IPS DF 6.9 (cell line): Measurements from ENCODE around the gene C16orf54.
"Not testable (repeated sequence)": the region's sequence is repeated elsewhere in the genome, so short reads cannot be mapped to it uniquely, and the experiment has no call there.

Source experiments
- DNase-seq: peaks from one replicate; pipeline ENCODE4 v3.0.0-alpha.2; 2013; ENCODE audit warnings: low read depth, low spot score
- H3K27ac ChIP-seq: one replicate; pipeline ENCODE4 v1.5.1; 2013; ENCODE audit warnings: low read length, control low read depth
- H3K27me3 ChIP-seq: 2 replicates; pipeline ENCODE4 v1.6.1; 2013; ENCODE audit warnings: mild to moderate bottlenecking, low read length; ENCODE audit not compliant: control insufficient read depth, insufficient read depth
- H3K36me3 ChIP-seq: 2 replicates; pipeline ENCODE4 v1.6.1; 2013; ENCODE audit warnings: low read length; ENCODE audit not compliant: control insufficient read depth, insufficient read depth
- H3K4me1 ChIP-seq: 2 replicates; pipeline ENCODE4 v1.6.1; 2013; ENCODE audit warnings: low read length; ENCODE audit not compliant: control insufficient read depth, insufficient read depth
- H3K4me3 ChIP-seq: 2 replicates; pipeline ENCODE4 v1.5.1; 2013; ENCODE audit warnings: mild to moderate bottlenecking, low read length
- H3K9me3 ChIP-seq: 2 replicates; pipeline ENCODE4 v1.6.1; 2013; ENCODE audit warnings: low read length, inconsistent platforms; ENCODE audit not compliant: control insufficient read depth, insufficient read depth
- WGBS: extraction: QIAGEN DNeasy Blood & Tissue Kit; methylation state at CpG from one replicate; pipeline ENCODE4 v1.1.7; 2013; ENCODE audit warnings: mixed read lengths, missing lambda C conversion rate; ENCODE audit not compliant: insufficient read length, insufficient coverage; 5-methylcytosine and 5-hydroxymethylcytosine counted together

Gene C16orf54

DNA sequence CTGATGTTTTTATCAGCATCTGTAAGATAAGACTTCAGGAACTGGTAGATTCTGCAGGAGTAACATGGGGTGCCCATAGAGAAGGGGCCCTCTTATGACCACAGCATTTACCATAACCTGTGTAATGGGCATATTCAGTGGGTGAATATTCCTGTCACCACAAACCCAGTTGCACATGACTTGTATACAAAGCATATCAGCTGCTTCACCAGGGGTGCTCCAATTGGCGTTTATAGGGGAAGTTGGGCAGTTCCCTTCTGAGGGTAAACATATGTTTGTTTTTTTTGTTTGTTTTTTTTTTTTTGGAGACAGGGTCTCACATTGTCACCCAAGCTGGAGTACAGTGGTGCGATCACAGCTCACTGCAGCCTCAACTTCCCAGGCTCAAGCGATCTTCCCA lies 20.8 kb upstream of the C16orf54 start:
- H3K36me3 ChIP-seq = no peaks in the 10 kb centered on the region
- no peaks in the 10 kb centered on the region for H3K9me3 ChIP-seq
- no peak for DNase-seq
- no peaks in the 10 kb centered on the region for H3K4me1 ChIP-seq
- no peak overlapping the region for H3K4me3 ChIP-seq
- WGBS = no CpG with 5 or more reads among the region's 3 CpGs
- H3K27ac ChIP-seq = no peak overlapping the region
- no peaks in the 10 kb centered on the region for H3K27me3 ChIP-seq

DNA sequence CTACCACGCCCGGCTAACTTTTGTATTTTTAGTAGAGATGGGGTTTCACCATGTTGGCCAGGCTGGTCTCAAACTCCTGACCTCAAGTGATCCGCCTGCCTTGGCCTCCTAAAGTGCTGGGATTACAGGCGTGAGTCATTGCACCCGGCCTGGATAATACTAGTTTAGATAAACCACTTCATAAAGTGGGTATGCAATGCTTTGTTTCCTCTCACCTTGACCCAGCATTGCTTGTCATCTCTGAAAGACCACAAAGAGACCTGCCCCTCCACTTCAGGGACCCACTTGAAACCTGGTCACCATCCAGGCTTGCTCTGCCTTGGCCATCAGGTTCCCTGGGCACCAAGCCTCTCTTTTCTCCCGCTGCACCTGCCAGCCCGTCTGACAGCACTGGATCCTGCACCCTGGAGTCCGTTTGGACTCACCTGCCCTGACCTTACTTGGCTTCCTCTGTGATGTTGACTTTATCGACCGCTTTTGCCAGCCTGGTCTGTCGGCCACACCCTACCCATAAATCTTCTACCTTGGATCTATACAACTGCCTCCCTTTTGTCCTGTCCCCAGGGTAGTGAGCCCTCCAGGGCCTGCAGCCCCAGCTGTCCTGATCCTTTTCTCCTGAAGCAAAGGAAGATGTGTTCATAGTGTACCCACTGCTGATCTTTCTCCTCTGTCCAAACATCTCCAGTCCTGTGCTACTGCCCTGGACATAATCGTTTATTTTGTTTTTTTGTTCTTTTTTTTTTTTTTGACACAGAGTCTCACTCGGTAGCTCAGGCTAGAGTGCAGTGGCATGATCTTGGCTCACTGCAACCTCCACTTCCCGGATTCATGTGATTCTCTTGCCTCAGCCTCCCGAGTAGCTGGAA lies 19.6 kb upstream of the C16orf54 start:
- DNase-seq = no peak
- no peak overlapping the region for H3K27ac ChIP-seq
- H3K4me3 ChIP-seq = no peak overlapping the region
- no peaks in the 10 kb centered on the region; the same call in 1 of the 2 replicates for H3K4me1 ChIP-seq
- no peaks in the 10 kb centered on the region for H3K36me3 ChIP-seq
- no CpG with 5 or more reads among the region's 15 CpGs for WGBS
- no peaks in the 10 kb centered on the region for H3K9me3 ChIP-seq
- H3K27me3 ChIP-seq = no peaks in the 10 kb centered on the region

DNA sequence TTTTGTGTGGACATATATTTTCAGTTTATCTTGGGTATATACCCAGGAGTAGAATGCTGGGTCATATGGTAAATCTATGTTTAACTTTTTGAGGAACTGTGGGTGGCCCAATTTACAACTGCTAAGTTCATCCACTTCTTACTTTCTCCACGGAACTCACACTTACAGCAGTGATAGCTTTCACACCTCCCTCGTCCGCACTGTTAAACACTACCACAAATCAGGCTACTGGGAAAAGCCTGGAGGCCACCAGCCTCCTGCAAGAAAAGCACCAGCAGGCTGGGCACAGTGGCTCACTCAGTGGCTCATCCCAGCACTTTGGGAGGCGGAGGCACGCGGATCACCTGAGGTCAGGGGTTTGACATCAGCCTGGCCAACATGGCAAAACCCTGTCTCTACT lies 17.5 kb upstream of the C16orf54 start:
- no peak for DNase-seq

DNA sequence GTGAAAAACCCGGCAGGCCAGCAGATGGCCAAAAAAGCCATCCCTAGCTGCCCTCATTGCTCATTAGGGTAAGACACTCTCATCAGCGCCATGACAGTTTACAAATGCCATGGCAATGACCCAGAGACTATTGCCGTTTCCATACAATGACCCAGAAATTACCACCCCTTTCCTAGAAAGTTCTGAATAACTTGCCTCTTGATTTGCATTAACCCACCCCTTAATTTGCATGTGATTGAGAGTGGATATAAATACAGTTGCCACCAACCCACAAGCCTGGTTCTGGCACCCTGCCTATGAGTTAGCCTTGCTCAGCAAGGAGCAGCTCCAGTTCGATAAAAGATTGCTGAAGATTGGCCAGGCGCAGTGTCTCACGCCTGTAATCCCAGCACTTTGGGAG lies 16.1 kb upstream of the C16orf54 start:
- H3K4me3 ChIP-seq = no peak overlapping the region
- H3K4me1 ChIP-seq = no peaks in the 10 kb centered on the region; the same call in 1 of the 2 replicates
- no peaks in the 10 kb centered on the region for H3K9me3 ChIP-seq
- WGBS = no CpG with 5 or more reads among the region's 6 CpGs
- H3K36me3 ChIP-seq = no peaks in the 10 kb centered on the region
- H3K27ac ChIP-seq = no peak overlapping the region
- no peaks in the 10 kb centered on the region for H3K27me3 ChIP-seq
- no peak for DNase-seq

More for the DNA sequence above, 17.5 kb upstream of the C16orf54 start:
- Histone ChIP-seq H3K27ac (no peak overlapping the region), H3K4me1 (no peaks in the 10 kb centered on the region; the same call in 1 of the 2 replicates), H3K9me3 (no peaks in the 10 kb centered on the region), H3K27me3 (no peaks in the 10 kb centered on the region), H3K36me3 (no peaks in the 10 kb centered on the region), H3K4me3 (no peak overlapping the region)
- no CpG with 5 or more reads among the region's 6 CpGs for WGBS

DNA sequence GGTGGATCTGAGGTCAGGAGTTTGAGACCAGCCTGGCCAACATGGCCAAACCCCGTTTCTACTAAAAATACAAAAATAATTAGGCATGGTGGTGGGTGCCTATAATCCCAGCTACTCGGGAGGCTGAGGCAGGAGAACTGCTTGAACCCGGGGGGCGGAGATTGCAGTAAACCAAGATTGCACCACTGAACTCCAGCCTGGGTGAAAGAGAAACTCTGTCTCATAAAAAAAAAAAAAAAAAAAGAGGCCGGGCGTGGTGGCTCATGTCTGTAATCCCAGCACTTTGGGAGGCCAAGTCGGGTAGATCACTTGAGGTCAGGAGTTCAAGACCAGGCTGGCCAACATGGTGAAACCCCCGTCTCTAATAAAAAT lies 15.5 kb upstream of the C16orf54 start:
- not testable (repeated sequence) for H3K27me3 ChIP-seq, H3K36me3 ChIP-seq, H3K27ac ChIP-seq, H3K4me1 ChIP-seq, DNase-seq, H3K9me3 ChIP-seq, H3K4me3 ChIP-seq
- no CpG with 5 or more reads among the region's 8 CpGs for WGBS

DNA sequence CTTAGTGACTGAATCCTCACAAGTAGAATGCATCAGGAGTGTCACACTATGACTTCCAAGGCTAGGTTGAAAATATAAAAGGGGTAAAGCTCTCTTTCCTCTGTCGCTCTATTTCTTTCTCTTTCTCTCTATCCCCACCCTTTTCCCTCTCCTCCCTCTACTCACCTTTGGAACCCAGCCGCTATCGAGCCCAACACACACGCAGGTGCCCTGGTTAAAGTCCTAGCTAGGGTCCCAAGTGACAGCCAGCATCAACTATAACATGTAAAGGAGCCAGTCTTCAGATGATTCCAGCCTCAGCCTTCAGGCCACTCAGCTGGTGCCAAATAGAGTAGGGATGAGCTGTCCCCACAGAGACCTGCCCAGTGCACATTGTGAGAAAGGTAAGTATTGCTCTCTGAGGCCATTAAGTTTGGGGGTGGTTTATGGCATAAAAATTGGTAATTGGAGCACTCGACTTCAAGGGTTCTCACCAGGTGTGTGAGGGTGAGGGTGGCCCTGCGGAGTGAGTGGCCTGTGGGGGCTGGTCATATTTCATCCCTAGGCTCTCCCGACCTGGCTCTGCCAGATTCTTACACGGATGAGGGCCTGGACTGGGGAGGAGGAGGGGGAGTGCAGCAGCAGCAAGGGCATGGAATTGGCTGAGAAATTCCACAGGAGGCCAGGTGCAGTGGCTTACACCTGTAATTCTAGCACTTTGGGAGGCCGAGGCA lies 14.9 kb upstream of the C16orf54 start:
- Histone ChIP-seq H3K36me3 (no peaks in the 10 kb centered on the region), H3K4me1 (no peaks in the 10 kb centered on the region; the same call in 1 of the 2 replicates), H3K9me3 (no peaks in the 10 kb centered on the region), H3K27ac (no peak overlapping the region), H3K4me3 (no peak overlapping the region), H3K27me3 (no peaks in the 10 kb centered on the region)
- DNase-seq = no peak
- no CpG with 5 or more reads among the region's 9 CpGs for WGBS

DNA sequence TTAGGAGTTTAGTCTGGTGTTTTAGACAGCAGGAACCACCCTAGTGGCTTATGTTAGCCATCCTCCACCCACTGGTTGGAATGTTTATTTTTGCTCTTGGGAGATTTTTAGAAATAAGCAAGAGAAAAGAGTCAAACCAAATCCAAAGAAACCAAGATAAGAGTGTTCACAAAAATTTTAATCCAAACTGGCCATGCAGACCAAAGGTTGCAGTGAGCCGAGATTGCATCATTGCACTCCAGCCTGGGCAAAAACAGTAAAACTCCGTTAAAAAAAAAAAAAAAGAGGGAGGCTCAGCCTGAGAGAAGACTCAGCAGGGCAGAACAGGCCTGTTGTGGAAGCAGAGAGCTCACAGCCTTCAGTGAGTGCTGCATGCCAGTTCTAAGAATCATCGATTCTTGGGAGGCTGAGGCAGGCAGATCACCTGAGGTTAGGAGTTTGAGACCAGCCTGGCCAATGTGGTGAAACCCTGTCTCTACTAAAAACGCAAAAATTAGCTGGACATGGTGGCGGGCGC lies 12.2 kb upstream of the C16orf54 start:
- no peaks in the 10 kb centered on the region; the same call in 1 of the 2 replicates for H3K4me1 ChIP-seq
- no peak overlapping the region for H3K27ac ChIP-seq
- DNase-seq = no peak
- H3K36me3 ChIP-seq = no peaks in the 10 kb centered on the region
- H3K27me3 ChIP-seq = no peaks in the 10 kb centered on the region
- WGBS = no CpG with 5 or more reads among the region's 6 CpGs
- H3K9me3 ChIP-seq = no peaks in the 10 kb centered on the region
- H3K4me3 ChIP-seq = no peak overlapping the region

DNA sequence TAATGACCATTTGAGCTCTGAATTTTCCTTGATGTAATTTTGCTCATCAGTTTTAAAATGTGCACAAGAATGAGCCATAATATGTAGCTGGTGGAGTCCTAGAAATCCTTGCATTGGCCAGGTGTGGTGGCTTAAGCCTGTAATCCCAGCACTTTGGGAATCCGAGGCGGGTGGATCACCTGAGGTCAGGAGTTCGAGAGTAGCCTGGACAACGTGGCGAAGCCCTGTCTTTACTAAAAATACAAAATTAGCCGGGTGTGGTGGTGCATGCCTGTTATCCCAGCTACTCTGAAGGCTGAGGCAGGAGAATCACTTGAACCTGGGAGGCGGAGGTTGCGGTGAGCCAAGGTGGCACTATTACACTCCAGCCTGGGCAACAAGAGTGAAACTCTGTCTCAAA lies 11.3 kb upstream of the C16orf54 start:
- not testable (repeated sequence) for H3K9me3 ChIP-seq, H3K4me1 ChIP-seq, H3K27ac ChIP-seq, H3K27me3 ChIP-seq, H3K36me3 ChIP-seq, DNase-seq, H3K4me3 ChIP-seq
- no CpG with 5 or more reads among the region's 8 CpGs for WGBS

DNA sequence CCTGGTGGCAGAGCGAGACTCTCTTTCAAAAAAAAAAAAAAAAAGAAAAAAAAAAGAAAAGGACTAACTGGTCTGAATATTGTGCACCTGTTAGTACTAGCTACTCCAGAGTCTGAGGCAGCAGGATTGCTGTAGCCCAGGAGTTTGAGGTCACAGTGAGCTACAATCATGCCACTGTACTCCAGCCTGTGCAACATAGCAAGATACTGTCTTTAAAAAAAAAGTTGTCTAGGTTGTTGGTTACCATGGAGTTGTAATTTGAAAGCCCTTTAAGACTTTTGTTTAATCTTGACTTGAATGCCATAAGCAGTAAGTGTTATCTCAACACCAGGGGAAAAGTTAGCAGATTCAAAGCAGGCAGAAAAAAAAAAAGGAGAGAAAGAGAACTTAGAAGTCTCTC lies 10.9 kb upstream of the C16orf54 start:
- no peak overlapping the region for H3K4me3 ChIP-seq
- no peak overlapping the region for H3K27ac ChIP-seq
- H3K27me3 ChIP-seq = no peaks in the 10 kb centered on the region
- H3K4me1 ChIP-seq = no peaks in the 10 kb centered on the region; the same call in 1 of the 2 replicates
- no CpG with 5 or more reads among the region's 1 CpG for WGBS
- no peaks in the 10 kb centered on the region for H3K36me3 ChIP-seq
- no peak for DNase-seq
- H3K9me3 ChIP-seq = no peaks in the 10 kb centered on the region

DNA sequence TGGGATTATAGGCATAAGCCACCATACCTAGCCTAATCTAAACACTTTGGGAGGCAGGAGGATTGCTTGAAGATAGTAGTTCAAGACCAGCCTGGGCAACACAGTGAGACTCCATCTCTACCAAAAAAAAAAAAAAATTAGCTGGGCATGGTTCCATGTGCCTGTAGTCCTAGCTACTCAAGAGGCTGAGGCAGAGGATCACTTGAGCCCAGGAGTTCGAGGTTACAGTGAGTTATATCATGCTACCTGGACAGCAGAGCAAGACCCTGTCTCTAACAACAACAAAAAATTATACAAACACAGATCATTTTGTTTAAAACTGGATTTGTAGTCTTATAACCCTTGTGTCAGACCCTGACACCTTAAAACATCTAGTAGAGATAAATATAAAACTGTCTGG lies 7.7 kb upstream of the C16orf54 start:
- DNase-seq = no peak
- H3K27ac ChIP-seq = no peak overlapping the region
- no peaks in the 10 kb centered on the region for H3K27me3 ChIP-seq
- no peaks in the 10 kb centered on the region for H3K36me3 ChIP-seq
- no CpG with 5 or more reads among the region's 1 CpG for WGBS
- H3K4me3 ChIP-seq = no peak overlapping the region
- H3K4me1 ChIP-seq = no peaks in the 10 kb centered on the region
- no peaks in the 10 kb centered on the region for H3K9me3 ChIP-seq
